ENCODE measurements around the gene DYRK1A.

DYRK1A gene

DNA sequence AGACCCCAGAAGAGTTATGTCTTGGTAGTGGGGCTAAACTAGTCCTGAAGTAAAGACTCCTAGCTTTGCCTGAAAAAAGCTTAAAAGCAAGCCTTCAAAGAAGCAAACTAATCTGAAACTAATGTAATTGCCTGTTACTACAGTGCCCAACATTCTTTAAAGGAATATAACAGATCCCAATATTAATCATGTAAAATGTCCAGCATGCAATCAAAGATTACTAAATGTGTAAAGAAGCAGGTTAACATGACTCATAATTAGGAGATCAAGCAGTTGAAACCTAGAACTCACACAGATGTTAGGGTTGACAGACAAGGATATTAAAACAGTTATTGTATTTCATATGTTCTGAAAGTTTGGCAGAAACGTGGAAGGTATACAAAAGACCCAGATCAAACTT is 17.8 kb downstream of the DYRK1A start:
- no peak for DNase-seq (ENCODE audit: low read depth in 2 of 2, low spot score in 1 of 2)

GRCh38 chr21:37385179-37385765 is 18.7 kb downstream of the DYRK1A start:
- DNase-seq (ENCODE audit: low read depth in 2 of 2, low spot score in 1 of 2) = no peak

DNA sequence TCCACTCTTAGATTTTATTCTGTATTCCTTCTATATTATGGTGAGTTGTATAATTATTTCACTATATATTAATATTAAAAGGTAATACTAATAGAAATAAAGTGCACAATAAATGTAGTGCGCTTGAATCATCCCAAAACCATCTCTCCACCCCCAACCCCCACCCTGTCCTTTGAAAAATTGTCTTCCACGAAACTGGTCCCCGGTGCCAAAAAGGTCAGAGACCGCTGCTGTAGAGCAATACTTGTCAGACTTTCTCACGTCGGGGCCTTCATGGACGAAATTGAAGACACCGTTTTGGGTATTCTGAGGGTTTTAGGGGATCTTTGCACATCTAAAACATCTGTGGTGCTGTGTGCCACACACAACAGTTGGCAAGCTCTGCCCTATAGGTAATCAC is 19.6 kb downstream of the DYRK1A start:
- no peak for DNase-seq (ENCODE audit: low read depth in 2 of 2, low spot score in 1 of 2)

GRCh38 chr21:37389456-37389855 is 22.9 kb downstream of the DYRK1A start:
- DNase-seq (ENCODE audit: low read depth in 2 of 2, low spot score in 1 of 2) = no peak

DNA sequence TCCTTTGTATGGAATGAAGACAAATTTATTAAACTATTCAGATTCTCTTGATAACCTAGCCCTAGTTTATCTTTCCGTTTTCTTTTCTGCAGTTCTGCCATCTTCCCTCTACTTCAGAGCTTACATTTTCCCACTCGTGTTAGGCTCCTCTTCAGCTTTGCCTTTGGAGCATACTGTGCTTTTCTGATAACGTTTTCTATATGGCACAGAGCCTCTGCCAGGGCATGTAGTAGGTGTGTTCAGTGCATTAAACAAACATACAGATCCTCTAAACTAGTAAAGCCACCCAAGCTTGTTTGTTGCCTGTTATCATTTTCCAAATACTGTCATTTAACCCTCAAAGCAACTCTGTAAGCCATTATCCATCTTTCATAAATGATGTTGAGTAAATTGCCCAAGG is 25.1 kb downstream of the DYRK1A start:
- no peak for DNase-seq (ENCODE audit: low read depth in 2 of 2, low spot score in 1 of 2)

DNA sequence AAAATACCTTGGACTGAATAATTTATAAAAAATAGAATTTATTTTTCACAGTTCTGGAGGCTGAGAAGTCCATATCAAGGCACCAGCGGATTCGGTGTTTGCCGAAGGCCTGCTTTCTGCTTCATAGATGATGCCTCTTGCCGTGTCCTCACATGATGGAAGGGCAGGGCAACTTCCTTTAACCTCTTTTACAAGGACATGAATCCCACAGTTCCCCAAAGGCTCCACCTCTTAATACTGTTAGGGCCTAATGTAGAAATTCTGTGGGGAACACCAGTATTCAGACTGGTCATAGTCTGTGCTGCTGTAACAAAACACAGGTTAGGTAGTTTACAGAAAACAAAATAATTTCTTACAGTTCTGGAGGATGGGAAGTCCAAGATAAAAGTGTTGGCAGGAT is 25.9 kb downstream of the DYRK1A start:
- no peak for DNase-seq (ENCODE audit: low read depth in 2 of 2, low spot score in 1 of 2)

DNA sequence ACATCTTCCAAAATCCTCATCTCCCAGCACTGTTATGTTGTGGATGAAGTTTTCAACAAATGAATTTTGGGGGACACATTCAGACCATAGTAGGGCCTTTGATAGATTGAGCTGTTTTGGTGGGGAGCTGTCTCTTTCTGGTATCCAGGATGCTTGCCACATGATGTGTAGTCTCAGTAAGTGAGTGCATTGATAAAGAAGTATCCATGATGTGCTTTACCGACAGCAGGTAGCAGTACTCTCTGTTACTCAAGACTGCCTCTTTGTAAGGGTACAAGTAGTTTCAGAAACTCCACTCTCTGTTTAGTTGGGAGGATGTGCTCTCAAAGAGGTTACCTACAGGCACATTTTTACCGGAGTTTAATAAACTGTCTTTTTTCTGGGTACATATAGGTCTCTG is 26.5 kb downstream of the DYRK1A start:
- no peak for DNase-seq (ENCODE audit: low read depth in 2 of 2, low spot score in 1 of 2)

GRCh38 chr21:37393786-37394185 is 27.2 kb downstream of the DYRK1A start:
- DNase-seq (ENCODE audit: low read depth in 2 of 2, low spot score in 1 of 2) = no peak

GRCh38 chr21:37395961-37396360 is 29.4 kb downstream of the DYRK1A start:
- DNase-seq (ENCODE audit: low read depth in 2 of 2, low spot score in 1 of 2) = no peak

- DNase-seq (ENCODE audit: low read depth in 2 of 2, low spot score in 1 of 2) = no peak
These were observed 30.3 kb downstream of the DYRK1A start for GRCh38 chr21:37396855-37397254.

DNA sequence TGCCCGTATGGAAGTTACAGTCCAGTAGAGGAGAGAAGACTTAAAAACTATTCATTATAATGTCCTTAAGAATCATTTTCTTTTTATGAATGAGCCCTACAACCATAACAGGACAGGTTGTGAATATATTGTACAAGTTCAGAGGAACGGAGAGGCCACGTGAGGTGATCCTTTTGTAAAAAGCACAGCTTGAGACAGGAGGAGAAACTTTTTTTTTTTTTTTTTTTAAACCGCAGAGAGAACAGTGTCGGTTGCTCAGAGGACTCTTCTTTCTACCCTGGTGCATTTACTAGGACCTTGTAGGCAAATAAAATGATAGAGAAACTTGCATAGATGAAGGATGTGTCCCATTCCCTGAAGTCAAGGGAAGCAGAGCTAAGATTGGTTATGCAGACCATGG is 32.1 kb downstream of the DYRK1A start:
- DNase-seq (ENCODE audit: low read depth in 2 of 2, low spot score in 1 of 2) = no peak

- DNase-seq (ENCODE audit: low read depth in 2 of 2, low spot score in 1 of 2) = no peak
These were observed 35.8 kb downstream of the DYRK1A start for GRCh38 chr21:37402251-37402867.

DNA sequence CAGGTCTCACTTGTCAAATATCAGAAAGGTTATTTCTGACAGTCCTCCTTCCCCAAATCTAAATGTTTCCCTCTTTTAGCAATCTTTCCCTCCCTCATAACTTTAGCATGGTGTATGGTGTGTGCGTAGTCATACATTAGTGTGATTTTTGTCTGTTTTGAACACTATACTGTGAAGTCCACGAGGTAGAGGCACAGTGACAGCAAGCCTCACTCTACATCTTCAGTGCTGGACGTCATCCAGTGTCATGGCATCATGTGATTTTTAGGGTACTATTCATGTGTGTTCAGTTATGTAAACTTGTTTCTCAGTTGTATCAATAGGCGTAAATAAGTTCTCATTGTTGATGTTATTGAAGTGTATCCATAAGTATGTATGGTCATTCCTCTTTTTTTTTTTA is 39.1 kb downstream of the DYRK1A start:
- DNase-seq (ENCODE audit: low read depth in 2 of 2, low spot score in 1 of 2) = no peak

DNA sequence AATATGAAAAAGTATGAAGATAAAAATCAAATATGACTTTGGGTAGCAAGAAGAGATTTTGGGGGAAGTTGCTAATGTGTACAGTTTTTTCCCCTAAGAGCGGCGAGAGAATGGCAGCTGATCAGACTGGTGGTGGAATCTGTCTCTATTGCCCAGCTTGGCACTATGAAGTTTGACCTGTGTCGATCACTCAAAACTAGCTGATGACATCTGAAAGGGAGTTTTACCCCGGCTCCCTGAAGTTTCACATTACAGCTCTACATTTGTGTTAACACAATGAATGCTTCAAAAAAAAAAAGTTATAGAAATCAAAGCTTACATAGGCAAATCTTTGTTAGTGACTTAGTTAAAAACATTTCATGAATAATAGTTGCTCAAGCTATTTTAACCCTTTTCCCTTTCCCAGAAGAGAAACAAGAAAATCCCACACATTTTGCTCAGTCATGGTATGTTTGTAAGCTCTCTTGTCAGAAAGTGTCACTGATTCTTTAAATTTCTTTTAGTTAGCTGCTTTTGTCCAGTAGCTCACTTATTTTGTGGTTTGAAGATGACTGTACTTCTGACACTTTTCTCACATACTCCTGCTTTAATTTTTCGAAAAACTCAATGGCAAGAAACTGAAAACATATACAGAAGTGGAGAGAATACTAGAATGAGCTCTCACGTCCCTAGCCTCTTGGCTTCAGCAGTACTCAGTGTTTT is 41.3 kb downstream of the DYRK1A start:
- no peak for DNase-seq (ENCODE audit: low read depth in 2 of 2, low spot score in 1 of 2)

- DNase-seq (ENCODE audit: low read depth in 2 of 2, low spot score in 1 of 2) = no peak
These were observed 42.1 kb downstream of the DYRK1A start for GRCh38 chr21:37408464-37409193.

DNA sequence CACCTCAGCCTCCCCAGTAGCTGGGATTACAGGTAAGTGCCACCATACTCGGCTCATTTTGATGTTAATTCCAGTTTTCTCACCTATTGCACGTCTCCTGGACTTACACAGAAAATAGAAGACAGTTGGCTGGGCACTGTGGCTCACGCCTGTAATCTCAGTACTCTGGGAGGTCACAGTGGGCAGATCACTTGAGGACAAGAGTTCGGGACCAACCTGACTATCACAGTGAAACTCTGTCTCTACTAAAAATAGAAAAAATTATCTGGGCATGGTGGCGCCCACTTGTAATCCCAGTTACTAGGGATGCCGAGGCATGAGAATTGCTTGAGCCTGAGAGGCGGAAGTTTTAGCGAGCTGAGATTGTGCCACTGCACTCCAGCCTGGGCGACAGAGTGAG is 44.1 kb downstream of the DYRK1A start:
- no peak for DNase-seq (ENCODE audit: low read depth in 2 of 2, low spot score in 1 of 2)

DNA sequence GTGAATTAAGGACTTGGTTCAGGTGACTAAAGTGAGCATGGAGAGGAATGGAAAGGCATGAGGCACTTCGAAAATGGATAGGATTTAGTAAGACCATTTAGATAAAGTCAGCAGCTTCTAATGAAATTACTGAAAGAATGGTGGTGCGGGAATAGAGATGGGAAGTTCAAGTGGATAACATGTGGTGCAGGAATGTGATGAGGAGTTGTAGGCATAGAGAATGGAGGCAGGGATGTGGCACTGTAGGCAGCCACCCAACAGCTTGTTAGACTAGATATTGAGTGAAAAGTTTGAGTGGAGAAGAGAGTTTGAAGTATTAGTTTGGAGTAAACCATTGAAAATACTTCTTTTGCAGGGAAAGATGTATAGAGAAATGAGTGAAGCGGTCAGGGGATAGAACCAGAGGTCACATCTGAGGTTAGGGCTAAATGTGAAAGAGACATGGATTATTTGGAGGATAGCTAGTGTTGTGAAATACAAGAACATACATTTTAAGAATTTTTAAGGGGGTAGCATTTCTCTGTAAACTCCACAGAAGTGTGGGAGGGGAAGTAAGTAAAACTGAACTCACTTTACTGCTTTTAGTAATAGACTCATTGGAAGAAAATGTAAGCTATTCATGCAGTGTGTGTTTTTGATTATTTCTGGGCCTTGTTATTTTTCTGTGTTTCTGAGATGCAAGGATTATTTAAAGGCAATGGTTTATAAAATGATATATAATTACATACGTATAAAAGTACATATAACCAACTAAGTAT is 46.2 kb downstream of the DYRK1A start:
- DNase-seq (ENCODE audit: low read depth in 2 of 2, low spot score in 1 of 2) = no peak

- no peak for DNase-seq (ENCODE audit: low read depth in 2 of 2, low spot score in 1 of 2)
These were observed 47.1 kb downstream of the DYRK1A start for GRCh38 chr21:37413553-37414291.

DNA sequence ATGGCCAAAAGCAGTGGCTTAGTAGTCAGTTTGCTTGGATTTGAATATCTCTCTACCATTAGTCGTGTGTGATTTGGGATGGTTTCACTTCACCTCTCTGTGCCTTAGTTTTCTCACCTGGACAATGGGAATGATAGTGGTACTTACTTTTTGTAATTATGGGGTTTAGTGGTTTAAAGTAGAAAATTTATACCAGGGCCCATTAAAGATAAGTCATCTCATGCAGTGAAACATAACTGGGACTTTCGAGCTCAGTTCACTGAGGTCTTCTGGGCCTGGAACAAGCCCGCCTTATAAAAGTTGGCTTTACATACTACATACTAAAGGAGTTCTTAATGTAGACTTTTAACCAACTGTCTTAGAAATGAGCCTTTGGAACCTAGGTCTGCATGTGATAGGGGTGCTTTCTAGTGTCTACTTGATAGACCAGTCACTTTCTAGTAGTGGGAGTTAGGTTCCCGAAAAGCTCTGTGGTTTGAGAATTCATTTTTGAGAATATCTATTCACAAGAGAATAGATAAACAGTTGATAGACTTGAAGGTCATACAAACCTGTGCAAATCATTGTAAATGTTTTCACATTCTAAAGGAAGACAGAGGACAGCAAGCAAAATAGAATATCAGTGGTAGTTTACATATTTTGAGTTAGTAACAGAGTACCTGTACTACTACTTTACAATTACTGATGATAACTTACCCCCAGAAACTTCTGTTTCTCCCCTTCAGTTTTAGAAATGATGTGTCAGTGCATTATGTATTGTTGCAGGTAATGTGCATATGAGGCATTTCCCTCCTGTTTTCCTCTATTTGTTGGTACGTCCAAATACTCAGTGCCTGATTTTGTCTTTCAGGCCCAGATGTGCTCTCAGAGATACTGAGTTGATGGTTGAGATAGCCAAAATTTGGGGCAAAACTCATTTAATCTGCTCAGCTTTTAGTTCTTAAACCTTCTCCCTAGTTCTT is 48.0 kb downstream of the DYRK1A start:
- DNase-seq (ENCODE audit: low read depth in 2 of 2, low spot score in 1 of 2) = no peak

DNA sequence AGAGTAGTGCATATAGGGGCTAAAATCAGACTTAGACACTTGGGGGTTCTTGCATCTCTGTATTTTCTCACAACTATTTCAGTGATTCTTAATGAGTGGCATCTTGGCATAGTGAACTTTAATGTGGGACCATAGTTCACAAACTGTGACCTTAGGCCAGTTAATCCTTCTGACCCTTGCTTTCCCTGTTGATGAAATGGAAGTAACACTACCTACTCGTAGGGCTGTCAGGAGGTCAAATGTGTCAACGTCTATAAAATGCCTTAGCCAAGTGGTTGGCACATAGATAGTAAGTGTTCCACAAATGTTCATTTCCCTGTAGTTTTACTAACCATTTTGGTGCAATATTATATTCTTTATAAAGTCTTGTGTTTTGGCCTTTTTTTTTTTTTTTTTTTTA is 49.4 kb downstream of the DYRK1A start:
- no peak for DNase-seq (ENCODE audit: low read depth in 2 of 2, low spot score in 1 of 2)
